HCT116 (cell line): ENCODE results near the gene BCAS2. TPM values are rescaled to one million over a fixed set of nuclear protein-coding genes. Genes with fewer than 3 reads are reported as not detected.

Source experiments
- ATAC-seq: fragments of 200-7000 bp; cut with Tn5 transposase; 2 replicates; pipeline ENCODE4 v1.9.1; 2020; ENCODE audit warnings: mild to moderate bottlenecking, moderate library complexity
- BruUV-seq: library from RNA; stranded (reverse); fragments of 400-500 nt; replicated peaks from 2 replicates; lab custom pipeline; 2021; lab: Mats Ljungman, UMichigan
- CTCF ChIA-PET: fragments of 300-600 bp; sonication (Branson Sonifier 250); formaldehyde crosslinking; loops from one replicate; lab custom pipeline; 2021; ENCODE audit warnings: antibody characterized with exemption; lab: Charles Lee
- POLR2A ChIA-PET: fragments of 300-600, 350-600 bp; sonication (Branson Sonifier 250); formaldehyde crosslinking; loops from one replicate; lab custom pipeline; 2021; ENCODE audit warnings: antibody characterized with exemption; lab: Charles Lee
- RAD21 ChIA-PET, 2 experiments: fragments of 300-600 bp; sonication (Branson Sonifier 250); formaldehyde crosslinking; loops; one replicate each; lab custom pipeline; 2023; ENCODE audit warnings: low total read pairs in 2 of 2; ENCODE audit not compliant: uncharacterized antibody in 2 of 2, unreplicated experiment in 2 of 2, low non-redundant PET in 1 of 2; lab: Charles Lee
- DNase-seq: peaks from one replicate; pipeline ENCODE4 v3.0.0-alpha.2; 2010; ENCODE audit warnings: low read depth, low spot score
- H2AFZ ChIP-seq: fragments of 200-600 bp; shearing (Covaris generic), sonication (generic); 2 replicates; pipeline ENCODE4 v1.6.1; 2017; ENCODE audit warnings: low read depth, mixed run types, mixed read lengths, antibody characterized with exemption, low read length; ENCODE audit not compliant: poor library complexity, severe bottlenecking
- H3K27ac ChIP-seq: 2 replicates; pipeline ENCODE4 v1.5.1; 2012; ENCODE audit warnings: low read depth, low read length
- H3K27me3 ChIP-seq: fragments of 200-600 bp; sonication (generic); 2 replicates; pipeline ENCODE4 v1.6.1; 2016; ENCODE audit warnings: mixed run types, low read length, mixed read lengths; ENCODE audit not compliant: insufficient read depth
- H3K36me3 ChIP-seq, 2 experiments: fragments of 200-500 bp in 1 of 2; fragments of 200-600 bp in 1 of 2; sonication (Bioruptor generic) in 1 of 2; sonication (generic) in 1 of 2; 2 replicates each; pipeline versions ENCODE4 v1.5.1 to v1.6.1; 2014 to 2016; ENCODE audit warnings: low read length in 2 of 2, inconsistent platforms in 1 of 2, mixed read lengths in 1 of 2, mixed run types in 1 of 2; ENCODE audit not compliant: insufficient read depth in 2 of 2, control insufficient read depth in 1 of 2
- H3K4me1 ChIP-seq, 2 experiments: fragments of 200-600 bp in 1 of 2; sonication (generic) in 1 of 2; 2 replicates each; pipeline versions ENCODE4 v1.5.1 to v1.6.1; 2012 to 2017; ENCODE audit warnings: low read length in 2 of 2, inconsistent platforms in 1 of 2, mild to moderate bottlenecking in 1 of 2, mixed read lengths in 1 of 2, mixed run types in 1 of 2, moderate library complexity in 1 of 2; ENCODE audit not compliant: insufficient read depth in 2 of 2, control insufficient read depth in 1 of 2
- H3K4me2 ChIP-seq: fragments of 200-600 bp; sonication (generic); 2 replicates; pipeline ENCODE4 v1.6.1; 2017; ENCODE audit warnings: mixed run types, low read length, mixed read lengths
- H3K4me3 ChIP-seq, 2 experiments: fragments of 200-600 bp in 1 of 2; sonication (generic) in 1 of 2; replicated peaks in 1 of 2; 2 replicates each; pipeline ENCODE4 v1.5.1; 2011 to 2016; ENCODE audit warnings: low read length in 2 of 2, control low read depth in 1 of 2, low read depth in 1 of 2, mild to moderate bottlenecking in 1 of 2, mixed read lengths in 1 of 2, mixed run types in 1 of 2
- H3K79me2 ChIP-seq: fragments of 200-600 bp; sonication (generic); 2 replicates; pipeline ENCODE4 v1.6.1; 2017; ENCODE audit warnings: mild to moderate bottlenecking, mixed run types, low read length, moderate library complexity, mixed read lengths; ENCODE audit not compliant: insufficient read depth
- H3K9ac ChIP-seq: fragments of 200-600 bp; sonication (generic); 2 replicates; pipeline ENCODE4 v1.6.1; 2016; ENCODE audit warnings: low read length, mixed read lengths
- H3K9me2 ChIP-seq: fragments of 200-600 bp; sonication (generic), shearing (Covaris generic); 2 replicates; pipeline ENCODE4 v1.6.1; 2017; ENCODE audit warnings: mixed run types, mild to moderate bottlenecking, moderate library complexity; ENCODE audit not compliant: insufficient read depth
- H3K9me3 ChIP-seq, 2 experiments: fragments of 200-500 bp in 1 of 2; fragments of 200-600 bp in 1 of 2; sonication (Bioruptor generic) in 1 of 2; sonication (generic) in 1 of 2; 2 replicates each; pipeline ENCODE4 v1.6.1; 2014 to 2017; ENCODE audit warnings: low read length in 2 of 2, mixed read lengths in 2 of 2, inconsistent platforms in 1 of 2, low read depth in 1 of 2, mild to moderate bottlenecking in 1 of 2, mixed run types in 1 of 2, moderate library complexity in 1 of 2; ENCODE audit not compliant: control insufficient read depth in 1 of 2, insufficient read depth in 1 of 2
- H4K20me1 ChIP-seq: fragments of 200-600 bp; sonication (generic), shearing (Covaris generic); 2 replicates; pipeline ENCODE4 v1.6.1; 2017; ENCODE audit warnings: mixed run types, mild to moderate bottlenecking, moderate library complexity; ENCODE audit not compliant: insufficient read depth
- CEBPB ChIP-seq: IDR thresholded peaks from 2 replicates; pipeline ENCODE4 v1.6.1; 2012; ENCODE audit warnings: low read depth
- CTCF ChIP-seq, 3 experiments: fragments of 200-600 bp in 1 of 3; sonication (generic) in 1 of 3; IDR thresholded peaks in 2 of 3; conservative IDR thresholded peaks in 1 of 3; 2 replicates each; pipeline ENCODE4 v1.5.1; 2012 to 2017; ENCODE audit warnings: low read depth in 2 of 3, low read length in 2 of 3, antibody characterized with exemption in 1 of 3, borderline replicate concordance in 1 of 3, control low read depth in 1 of 3, mild to moderate bottlenecking in 1 of 3, mixed read lengths in 1 of 3, mixed run types in 1 of 3, moderate library complexity in 1 of 3; ENCODE audit not compliant: insufficient read depth in 1 of 3
- EZH2 ChIP-seq: fragments of 200-600 bp; sonication (generic); IDR thresholded peaks from 2 replicates; pipeline ENCODE4 v1.6.1; 2017; ENCODE audit warnings: antibody characterized with exemption, mixed run types
- RAD21 ChIP-seq: IDR thresholded peaks from 2 replicates; pipeline ENCODE4 v1.6.1; 2012; ENCODE audit warnings: low read depth, mild to moderate bottlenecking
- SP1 ChIP-seq: IDR thresholded peaks from 2 replicates; pipeline ENCODE4 v1.6.1; 2012; ENCODE audit warnings: low read depth
- YY1 ChIP-seq: IDR thresholded peaks from 2 replicates; pipeline ENCODE4 v1.6.1; 2011; ENCODE audit warnings: low read length, low read depth, moderate library complexity, mild to moderate bottlenecking; ENCODE audit not compliant: insufficient replicate concordance; ENCODE audit errors: extremely low read depth
- ZNF274 ChIP-seq: fragments of 200-500 bp; sonication (Bioruptor generic); IDR thresholded peaks from 2 replicates; pipeline ENCODE4 v1.6.1; 2014; ENCODE audit warnings: mild to moderate bottlenecking, low read depth, low read length, inconsistent platforms
- intact Hi-C: fragments of 100-400 bp; cut with micrococcal nuclease; formaldehyde crosslinking; loops from 2 replicates; pipeline ENCODE4 v1.10.0; 2022
- total RNA-seq: library from RNA; stranded (reverse); gene quantifications from one replicate; pipeline ENCODE4 v1.2.1, GENCODE V29; 2021; ENCODE audit not compliant: unreplicated experiment
- TF ChIP-seq, protein P1 (sequence below): IDR thresholded peaks from 2 replicates; pipeline ENCODE4 v1.6.1; 2011; ENCODE audit warnings: mild to moderate bottlenecking, low read length, moderate library complexity; ENCODE audit not compliant: insufficient replicate concordance; ENCODE audit errors: extremely low read depth

The BCAS2 gene
- total RNA-seq, 1 experiment from 2014 or later = 45.2 TPM

- ChIA-PET RAD21 (no interaction called here), CTCF (interaction anchor here (0.6 to 1.2 kb wide), 3 partner anchors 9 to 212 kb away, joined by 3 to 4 read pairs (median 3); no protein-coding TSS in a partner anchor), POLR2A (no interaction called here)
- Histone ChIP-seq H3K9ac (no peak overlapping the region), H3K4me2 (no peak overlapping the region), H3K4me1 (no peaks in the 10 kb centered on the region), H4K20me1 (no peaks in the 10 kb centered on the region), H3K36me3 (no peaks in the 10 kb centered on the region), H3K4me3 (no peak overlapping the region), H3K9me2 (no peaks in the 10 kb centered on the region), H2AFZ (no peak overlapping the region), H3K79me2 (no peaks in the 10 kb centered on the region), H3K27me3 (no peaks in the 10 kb centered on the region), H3K9me3 (no peaks in the 10 kb centered on the region), H3K27ac (no peak overlapping the region)
- intact Hi-C loops = loop anchor here (2.0 kb wide), 2 partner anchors 212 to 580 kb away; partner anchors contain the start of gene OLFML3
- TF ChIP-seq, protein P1, sequence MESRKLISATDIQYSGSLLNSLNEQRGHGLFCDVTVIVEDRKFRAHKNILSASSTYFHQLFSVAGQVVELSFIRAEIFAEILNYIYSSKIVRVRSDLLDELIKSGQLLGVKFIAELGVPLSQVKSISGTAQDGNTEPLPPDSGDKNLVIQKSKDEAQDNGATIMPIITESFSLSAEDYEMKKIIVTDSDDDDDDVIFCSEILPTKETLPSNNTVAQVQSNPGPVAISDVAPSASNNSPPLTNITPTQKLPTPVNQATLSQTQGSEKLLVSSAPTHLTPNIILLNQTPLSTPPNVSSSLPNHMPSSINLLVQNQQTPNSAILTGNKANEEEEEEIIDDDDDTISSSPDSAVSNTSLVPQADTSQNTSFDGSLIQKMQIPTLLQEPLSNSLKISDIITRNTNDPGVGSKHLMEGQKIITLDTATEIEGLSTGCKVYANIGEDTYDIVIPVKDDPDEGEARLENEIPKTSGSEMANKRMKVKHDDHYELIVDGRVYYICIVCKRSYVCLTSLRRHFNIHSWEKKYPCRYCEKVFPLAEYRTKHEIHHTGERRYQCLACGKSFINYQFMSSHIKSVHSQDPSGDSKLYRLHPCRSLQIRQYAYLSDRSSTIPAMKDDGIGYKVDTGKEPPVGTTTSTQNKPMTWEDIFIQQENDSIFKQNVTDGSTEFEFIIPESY = no peak
- TF ChIP-seq SP1 (no peak), EZH2 (no peak), YY1 (no peak), ZNF274 (no peak), CTCF (IDR thresholded peaks at IDR 0.05 in 2 of 3, conservative IDR thresholded peaks at IDR 0.05 in 1 of 3; ENCODE audit: borderline replicate concordance in 1 of 3, insufficient read depth in 1 of 3, low read depth in 2 of 3, low read length in 2 of 3) (peak; percentile 23 to 67 (median 51); a peak in 4 of 6 replicates), CEBPB (no peak), RAD21 (peak; percentile 65)
- BruUV-seq = no TSS peak
- peak; percentile 6 for DNase-seq
- peak; percentile 55; the same call in 1 of the 2 replicates for ATAC-seq
These were observed 22.9 kb downstream of the BCAS2 start for GRCh38 chr1:114558544-114558943.
